Measurements from ENCODE around the gene TMC3.

TMC3 gene

DNA sequence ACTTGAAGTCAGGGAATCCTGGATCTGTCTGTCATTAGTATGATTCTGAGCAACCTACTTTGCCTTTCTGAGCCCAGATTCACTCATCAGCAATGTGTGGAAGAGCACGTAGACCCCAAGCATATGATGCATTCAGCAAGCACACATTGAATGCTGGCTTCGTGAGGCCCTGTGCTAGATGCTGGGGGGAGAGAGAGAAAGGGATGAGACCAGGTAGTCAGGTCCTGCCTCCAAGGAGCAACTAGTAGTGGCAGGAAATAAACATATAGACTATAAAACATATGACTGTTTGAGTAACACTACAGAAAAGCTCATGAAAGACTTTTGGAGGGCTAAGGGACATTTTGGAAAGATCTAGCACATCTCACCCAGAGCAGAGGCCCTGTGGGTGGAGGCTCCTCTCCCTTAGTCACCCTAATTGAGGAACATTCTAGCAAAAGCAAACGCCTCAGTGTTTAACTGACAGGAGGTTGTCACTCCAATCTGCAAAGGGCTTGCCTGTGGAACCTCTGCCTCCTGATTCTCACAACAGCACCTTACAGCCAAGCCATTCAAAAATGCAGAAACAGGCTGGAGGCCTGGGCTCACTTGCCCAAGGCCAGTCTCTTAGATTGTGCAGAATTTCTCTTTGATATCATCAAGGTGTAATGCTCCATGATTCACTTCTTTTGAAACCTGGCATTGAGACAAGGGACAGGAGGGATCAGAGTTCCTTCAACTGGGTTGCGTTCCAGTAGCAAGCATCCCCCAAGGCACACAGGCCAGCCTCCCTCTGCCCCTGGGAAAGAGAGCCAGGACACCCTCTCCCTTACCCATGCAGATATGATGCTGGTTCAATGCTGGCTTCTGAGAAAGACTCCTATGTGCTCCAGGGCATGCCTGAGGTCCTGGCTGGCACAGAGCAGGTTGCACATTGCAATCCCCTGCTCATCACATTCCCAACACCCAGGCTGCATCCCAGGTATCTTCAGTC is 76.1 kb downstream of the TMC3 start:
- no peak for DNase-seq (ENCODE audit: low spot score)

DNA sequence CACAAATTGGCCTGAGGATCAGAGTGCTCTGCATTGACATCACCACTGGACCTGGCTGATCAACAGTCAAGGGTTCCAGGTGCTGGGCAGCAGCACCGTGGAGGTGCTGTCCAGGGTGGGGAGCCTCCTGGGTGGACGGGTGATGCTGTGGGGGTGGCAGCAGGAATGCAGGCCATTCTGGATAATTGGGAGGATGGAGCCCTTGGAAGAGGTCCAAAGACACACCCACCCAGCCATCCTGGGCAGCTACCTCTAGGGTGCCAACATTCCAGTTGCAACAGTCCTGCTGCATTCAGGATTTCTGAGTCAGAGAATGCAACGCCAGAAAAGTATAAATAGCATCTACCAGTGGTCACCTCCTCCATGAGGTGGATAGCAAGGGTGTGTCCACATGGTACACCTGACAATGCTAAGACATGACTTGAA is 76.9 kb downstream of the TMC3 start:
- peak; percentile 75 for DNase-seq (ENCODE audit: low spot score)

DNA sequence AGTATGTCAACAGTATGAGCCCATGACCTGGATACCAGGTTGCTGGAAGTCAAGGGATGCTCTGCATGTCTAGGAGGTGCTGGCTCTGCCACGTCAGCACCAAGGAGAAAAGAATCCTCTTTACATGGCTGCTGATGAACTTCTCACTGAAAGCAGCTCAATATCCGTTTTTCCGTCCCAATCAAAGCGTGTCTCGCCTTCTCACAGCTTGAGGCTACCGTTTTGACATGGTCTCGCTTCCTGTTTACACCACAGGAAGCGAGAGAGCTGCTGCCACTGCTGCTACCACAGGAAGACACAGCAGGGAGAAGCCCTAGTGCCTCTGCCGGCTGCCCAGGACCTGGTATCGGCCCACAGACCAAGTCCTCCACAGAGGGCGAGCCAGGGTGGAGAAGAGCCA is 77.3 kb downstream of the TMC3 start:
- no peak for DNase-seq (ENCODE audit: low spot score)

DNA sequence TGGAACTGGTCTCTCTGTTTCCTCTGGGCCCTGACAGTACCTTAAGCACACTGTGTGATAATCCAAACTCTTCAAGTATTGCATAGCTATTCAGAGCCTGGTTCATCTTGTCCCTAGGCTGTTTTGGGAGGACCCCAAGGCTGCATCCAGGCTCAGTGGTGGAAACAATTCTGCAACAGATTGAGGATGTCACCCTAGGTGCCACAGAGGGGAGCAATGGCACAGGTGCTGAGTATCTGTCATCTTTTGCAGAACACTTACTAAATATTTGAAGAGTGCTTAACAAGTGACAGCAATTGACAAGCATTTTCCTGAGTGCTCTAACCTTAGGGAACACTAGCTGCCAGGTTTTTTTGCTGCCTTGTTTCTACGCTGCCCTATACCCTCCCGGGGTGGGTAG is 77.8 kb downstream of the TMC3 start:
- no peak for DNase-seq (ENCODE audit: low spot score)

DNA sequence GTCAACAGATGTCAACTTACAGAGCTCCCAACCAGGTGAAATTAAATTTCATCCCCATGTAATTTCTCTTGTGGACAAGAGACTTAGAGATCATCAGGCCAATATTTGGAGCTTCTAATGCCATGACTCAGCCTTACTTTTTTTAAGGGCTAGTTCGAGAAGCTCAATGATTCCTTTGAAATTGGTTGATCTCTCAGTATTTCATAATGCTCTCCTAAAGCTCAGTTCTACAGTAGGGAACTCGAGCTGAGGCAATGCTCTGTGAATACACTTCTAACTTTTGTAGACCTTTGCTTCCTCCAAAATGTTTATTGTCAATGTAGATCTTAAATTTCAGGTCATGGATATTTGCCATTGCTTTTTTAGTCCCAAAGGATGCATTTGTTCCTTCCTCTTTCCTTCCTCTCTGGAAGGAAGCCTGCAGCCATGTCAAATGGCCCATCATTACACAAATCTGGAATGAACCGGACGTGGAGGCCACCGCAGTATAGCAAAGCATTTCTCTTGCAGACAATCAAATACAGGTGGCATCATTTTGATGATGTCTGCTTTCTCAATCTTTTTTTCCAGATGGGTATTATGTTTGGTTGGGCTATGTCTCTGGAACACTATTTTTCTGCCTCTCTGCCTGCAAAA is 78.4 kb downstream of the TMC3 start:
- DNase-seq (ENCODE audit: low spot score): no peak

DNA sequence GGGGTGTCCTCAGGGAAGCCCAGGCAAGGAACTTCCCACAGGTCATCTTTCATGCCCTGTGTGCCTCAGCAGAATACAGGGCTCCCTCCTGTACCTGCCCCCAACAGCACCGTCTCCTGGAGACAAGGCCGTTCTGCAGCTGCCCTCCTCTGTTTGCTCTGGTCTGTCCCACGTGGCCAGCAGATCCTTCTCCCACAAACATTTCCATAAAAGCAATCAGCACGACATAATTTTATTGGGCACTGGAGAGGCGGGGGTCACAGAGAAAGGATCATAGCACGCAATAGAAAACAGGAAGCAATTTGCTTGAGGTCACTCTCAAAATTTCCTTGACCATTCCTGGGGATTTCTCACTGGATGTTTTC is 79.5 kb downstream of the TMC3 start:
- no peak for DNase-seq (ENCODE audit: low spot score)

DNA sequence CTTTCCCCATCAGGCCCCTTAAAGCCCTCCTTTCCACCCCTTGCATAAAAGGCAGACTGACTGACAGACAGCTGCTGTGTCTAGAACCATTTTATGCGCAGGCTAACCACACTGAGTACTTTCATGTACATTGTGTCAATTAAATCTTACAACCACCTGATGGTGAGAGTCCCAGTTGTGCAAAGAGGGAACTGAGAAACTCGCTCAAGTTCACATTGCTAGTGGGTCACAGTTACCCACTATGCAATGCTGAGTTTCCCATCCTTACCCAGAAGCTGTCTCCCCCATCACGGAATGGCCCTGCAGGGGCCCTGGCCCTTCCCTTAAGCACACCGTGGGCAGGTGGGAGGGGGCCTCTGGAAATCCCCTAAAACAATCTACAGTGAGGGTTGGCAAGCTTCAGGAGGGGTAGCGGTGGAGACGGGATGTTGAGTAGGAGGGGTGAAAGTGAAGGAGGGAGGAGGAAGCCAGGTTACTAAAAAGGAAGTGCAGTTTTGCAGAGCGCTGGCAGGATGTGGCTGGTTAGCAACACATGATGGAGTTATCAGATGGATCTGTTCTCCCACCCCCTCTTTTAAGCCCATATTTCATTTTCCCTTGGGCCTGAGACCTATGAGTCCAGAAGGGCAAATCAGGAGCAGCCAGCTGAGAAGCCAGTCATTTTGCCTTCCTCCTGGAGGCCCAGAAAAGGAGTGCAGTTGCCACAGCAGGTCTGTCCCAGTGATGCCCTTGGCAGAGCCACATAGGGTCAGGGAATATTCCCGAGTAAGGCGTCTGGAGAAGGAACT is 80.1 kb downstream of the TMC3 start:
- no peak for DNase-seq (ENCODE audit: low spot score)

DNA sequence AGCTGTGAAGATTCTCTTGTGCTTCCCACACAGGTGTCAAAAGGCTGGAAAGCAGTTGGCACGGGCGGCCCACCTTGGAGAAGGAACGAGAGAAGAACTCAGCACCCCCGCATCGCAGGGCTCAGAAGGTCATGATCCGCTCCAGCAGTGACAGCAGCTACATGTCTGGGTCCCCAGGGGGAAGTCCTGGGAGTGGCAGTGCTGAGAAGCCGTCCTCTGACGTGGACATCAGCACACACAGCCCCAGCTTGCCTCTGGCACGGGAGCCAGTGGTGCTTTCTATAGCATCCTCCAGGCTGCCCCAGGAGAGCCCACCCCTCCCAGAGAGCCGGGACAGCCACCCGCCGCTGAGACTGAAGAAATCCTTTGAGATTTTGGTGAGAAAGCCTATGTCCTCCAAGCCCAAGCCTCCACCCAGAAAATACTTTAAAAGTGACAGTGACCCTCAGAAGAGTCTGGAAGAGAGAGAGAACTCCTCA is 81.5 kb downstream of the TMC3 start:
- no peak for DNase-seq (ENCODE audit: low spot score)

DNA sequence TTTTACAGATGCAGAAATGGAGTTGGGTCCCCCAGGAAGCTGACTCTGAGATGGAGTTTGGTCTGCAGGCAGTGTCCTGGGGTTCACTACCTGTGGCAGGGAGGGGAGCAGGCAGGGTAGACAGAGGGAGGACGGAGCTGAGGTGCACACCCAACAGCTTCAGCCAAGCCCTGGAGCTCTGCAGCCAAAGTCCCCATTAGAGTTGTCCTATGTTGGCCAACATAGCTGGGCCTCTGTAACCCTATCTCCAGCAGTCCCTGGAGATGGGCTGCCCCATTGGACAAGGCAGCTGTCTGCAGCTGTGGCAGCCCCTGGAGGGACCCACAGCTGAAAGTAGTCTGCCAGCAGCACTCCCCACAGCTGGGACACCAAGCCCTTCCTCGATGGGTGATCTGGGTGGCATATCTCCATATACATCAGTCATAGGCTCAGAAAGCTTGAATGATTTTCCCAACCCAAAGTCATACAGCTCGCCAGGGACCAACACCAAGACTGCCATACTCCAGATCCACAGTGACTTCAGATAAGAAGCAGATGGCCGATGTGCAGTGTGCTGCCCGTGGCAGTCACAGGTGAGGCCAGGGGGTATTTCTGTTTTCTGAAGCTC is 82.0 kb downstream of the TMC3 start:
- no peak for DNase-seq (ENCODE audit: low spot score)

DNA sequence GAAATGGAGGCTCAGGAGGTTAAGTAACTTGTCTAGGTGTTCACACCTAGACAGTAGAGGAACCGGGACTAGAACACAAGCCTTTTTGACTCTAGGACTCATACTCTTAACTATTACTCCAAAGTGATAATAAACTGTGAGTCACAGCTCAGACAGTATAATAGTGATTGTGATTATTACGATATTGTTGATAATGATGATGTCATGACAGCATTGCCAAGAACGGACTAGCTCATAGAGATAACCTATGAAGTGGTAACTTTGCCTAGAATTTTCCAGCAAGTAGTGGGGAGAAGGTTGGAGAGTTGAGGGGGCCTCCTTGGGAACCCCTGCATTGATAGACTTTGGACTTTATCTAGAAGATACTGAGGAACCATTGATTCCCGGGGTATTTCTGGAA is 84.1 kb downstream of the TMC3 start:
- no peak for DNase-seq (ENCODE audit: low spot score)

DNA sequence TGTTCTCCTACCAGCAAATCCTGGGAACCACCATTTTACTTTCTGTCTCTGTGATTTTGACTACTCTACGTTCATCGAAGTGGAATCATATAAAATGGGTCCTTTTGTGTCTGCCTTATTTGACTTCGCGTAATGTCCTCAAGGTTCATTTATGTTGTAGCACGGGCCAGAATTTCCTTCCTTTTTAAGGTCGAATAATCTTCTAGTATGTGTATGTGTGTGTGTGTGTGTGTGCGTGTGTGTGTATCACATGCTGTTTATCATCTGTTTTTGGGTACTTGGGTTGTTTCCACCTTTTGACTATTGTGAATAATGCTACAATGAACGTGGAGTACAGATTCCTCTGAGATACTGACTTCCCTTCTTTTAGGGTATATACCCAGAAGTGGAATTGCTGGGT is 85.4 kb downstream of the TMC3 start:
- no peak for DNase-seq (ENCODE audit: low spot score)

DNA sequence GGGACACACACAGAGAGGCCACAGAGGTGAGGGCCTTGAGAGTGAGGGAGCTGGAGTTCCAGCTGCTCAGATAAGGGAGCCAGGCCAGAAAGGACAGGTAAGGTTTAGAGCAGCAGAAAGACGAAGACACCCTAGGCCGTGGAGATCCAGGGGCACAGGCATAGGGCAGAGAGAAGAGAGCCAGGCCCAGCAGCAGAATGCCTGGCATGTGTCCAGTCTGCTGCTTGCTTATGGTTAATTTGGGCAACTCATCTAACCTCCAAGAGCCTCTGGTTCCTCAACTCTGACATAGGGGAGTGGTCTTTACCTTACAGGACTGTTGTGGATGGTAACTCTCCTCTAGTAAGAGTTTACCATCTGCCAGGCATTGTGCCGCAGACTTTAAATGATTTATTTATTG is 86.0 kb downstream of the TMC3 start:
- no peak for DNase-seq (ENCODE audit: low spot score)

DNA sequence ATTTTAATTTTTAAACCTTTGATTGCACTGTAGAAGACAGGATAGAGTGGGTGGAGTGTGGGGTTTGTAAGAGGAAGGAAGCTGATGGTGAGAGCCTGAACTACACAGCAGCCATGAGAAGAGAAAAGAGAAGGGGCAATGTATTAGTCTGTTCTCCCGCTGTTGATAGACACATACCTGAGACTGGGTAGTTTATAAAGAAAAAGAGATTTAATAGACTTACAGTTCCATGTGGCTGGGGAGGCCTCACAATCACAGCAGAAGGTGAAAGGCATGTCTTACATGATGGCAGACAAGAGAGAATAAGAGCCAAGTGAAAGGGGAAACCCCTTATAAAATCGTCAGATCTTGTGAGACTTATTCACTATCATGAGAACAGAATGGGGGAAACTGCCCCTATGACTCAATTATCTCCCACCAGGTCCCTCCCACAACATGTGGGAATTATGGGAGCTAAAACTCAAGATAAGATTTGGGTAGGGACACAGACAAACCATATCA is 87.3 kb downstream of the TMC3 start:
- DNase-seq (ENCODE audit: low spot score): no peak

DNA sequence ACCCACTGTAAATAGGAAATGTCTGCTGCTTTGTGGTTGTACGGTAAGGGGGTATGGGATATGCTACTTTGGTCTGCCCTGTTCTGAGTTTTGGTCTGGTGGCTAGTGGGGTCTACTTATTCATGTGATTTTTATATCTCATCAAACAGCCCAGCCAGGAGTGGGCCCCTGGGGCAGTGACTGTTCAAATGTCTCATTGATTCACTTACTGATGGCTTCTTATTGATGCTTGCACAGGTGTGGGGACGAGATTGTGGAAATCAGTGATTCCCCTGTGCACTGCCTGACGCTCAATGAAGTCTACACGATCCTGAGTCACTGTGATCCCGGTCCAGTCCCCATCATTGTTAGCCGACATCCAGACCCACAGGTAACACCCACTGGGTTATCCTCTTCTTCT is 88.6 kb downstream of the TMC3 start:
- no peak for DNase-seq (ENCODE audit: low spot score)

DNA sequence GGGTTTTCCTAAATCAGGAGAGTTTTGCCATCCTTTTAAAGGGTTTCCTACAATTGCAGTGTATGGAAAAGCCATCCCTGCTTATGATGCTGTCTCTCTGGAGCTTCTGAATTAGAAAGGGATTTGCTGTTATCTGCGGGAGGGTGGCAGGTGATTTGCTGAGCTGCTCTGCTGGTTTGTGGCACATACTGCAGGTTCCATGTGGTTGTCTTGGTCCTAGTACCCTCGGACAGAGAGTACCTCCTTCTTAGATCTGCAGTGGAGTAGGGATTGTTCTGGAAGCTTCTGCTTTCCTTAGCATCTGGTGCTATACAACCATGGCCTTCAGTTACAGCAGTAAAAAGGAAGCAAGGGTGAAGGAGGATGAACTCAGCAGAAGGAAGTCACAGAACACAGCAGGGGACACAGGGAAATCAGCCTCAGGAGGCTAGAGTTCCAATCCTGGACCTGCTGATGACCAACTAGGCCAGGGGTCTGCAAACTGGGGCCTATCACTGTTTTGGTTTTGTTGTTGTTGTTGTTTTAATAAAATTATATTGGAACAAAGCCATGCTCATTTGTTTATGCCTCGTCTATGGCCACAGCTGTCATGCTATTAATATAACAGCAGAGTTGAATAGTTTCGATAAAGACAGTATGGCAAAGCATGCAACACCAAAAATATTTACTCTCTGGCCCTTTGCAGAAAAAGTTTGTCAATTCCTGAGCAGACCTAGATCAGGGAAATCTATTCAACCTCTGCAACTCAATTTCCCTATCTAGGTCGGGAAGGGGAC is 89.6 kb downstream of the TMC3 start:
- no peak for DNase-seq (ENCODE audit: low spot score)

DNA sequence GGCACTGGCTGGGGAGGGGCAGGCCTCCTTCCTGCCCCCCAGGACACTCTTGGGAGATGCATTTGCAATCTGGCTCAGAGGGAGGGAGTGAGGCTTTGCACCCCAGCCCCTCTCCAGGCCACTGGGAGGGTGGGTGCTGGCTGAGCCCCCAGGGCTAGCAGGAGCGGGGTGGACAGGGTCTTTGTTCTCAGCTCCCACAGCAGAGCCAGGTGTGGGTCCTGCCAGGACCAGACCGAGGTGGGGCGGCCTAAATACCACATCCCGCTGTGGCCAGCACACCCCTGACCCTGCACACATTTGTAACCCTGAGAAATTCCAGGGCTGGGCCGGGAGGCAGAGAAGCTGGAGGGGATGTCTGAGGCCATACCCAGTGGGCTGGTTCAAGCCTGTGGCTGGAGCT is 91.1 kb downstream of the TMC3 start:
- no peak for DNase-seq (ENCODE audit: low spot score)

DNA sequence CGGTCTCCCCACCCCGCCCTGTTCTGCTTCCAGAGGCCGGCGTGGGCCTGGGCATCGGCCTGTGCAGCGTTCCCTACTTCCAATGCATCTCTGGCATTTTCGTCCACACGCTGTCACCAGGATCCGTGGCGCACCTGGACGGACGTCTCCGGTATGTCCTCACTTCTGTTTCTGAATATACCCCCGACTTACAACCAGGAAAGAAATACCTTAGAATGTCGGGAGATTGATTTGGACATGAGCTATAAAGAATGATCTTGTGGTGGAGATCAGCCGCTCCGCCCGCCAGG is 91.5 kb downstream of the TMC3 start:
- DNase-seq (ENCODE audit: low spot score): no peak

DNA sequence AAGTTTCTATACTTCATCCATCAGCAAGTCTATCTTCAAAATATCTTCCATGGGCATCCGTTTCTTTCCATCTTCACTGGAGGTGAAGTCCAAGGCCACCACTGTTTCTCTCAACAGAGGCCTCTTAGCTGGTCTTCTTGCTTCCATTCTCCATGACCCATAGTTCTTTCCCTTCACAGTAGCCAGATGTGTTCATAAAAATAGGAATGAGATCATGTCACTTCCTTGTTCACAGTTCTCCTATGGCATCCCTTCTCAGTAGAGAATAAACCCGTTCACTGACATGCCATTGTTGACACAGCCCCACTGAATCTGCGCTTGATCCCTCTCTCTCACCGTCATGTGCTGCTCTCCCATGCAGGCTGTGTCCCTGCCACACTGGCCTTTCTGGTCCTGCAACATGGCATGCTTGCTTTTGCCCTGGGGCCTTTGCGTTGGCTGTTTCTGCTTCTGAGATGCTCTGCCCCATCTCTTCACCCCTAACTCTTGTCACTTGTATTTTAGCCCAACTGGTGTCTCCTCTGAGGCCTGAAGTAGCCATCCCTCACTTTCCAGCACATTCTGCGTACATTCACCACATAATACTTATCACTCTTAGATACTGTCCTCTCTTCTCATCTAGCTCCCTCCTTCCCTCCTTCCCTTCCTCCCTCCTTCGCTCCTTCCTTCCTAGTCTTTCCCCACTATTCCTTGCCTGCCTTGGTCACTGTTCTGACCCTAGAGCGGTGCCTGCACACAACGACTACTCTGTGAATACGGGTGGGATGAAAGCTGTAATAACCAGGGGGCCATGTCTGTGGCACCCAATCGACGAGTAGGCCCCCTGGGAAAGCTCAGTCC is 92.0 kb downstream of the TMC3 start:
- DNase-seq (ENCODE audit: low spot score): no peak

DNA sequence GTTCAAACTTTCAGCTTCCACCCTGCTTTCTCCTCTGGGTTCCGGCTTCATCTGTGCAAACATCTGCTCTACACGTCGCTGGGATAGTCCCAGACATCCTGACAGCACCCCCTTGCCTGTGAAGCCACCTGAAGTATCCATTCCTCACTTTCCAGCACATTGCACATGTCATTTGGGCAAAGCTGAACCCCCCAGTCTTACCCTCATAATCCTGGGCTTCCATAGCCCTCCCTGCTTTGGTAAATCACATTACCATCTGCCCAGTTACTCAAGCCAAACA is 92.6 kb downstream of the TMC3 start:
- no peak for DNase-seq (ENCODE audit: low spot score)
